ENCODE results near the gene LMO7.
"Not testable (repeated sequence)": the region's sequence is repeated elsewhere in the genome, so short reads cannot be mapped to it uniquely, and the experiment has no call there.

The LMO7 gene

DNA sequence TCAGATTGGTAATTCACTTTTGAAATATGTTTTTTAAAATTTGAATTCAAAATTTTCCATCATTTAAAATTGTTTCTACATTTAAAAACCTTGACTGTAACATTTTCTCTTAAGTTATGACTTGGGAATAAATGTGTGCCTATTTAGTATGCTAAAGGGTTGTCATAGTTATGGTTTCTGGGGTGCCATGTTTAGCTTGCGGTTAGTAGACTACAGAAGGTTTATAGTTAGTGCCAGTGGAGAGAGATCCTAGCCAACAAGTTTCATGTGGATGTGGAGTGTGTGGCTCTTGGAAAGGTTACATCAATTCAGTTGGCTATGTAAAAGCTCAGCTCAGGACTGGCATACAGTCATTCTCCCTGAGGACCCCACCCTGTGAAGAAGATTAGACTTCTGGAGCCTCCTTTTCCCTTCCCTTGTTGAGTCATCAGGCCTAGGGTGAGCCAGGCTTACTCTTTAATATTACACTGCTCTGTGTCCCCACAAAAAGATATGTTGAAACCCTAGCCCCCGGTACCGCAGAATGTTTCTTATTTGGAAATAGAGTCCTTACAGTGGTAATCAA is 20.4 kb downstream of the LMO7 start:
- in situ Hi-C loops (cut with HindIII; ENCODE audit: low pct_unique_long_range_greater_than_20kb, low sequenced_read_pairs): no loop called here
- TF ChIP-seq JUND (IDR thresholded peaks at IDR 0.05; ENCODE audit: low read depth): no peak
- no peak for DNase-seq (ENCODE audit: low read depth in 1 of 2, low spot score in 1 of 2)

DNA sequence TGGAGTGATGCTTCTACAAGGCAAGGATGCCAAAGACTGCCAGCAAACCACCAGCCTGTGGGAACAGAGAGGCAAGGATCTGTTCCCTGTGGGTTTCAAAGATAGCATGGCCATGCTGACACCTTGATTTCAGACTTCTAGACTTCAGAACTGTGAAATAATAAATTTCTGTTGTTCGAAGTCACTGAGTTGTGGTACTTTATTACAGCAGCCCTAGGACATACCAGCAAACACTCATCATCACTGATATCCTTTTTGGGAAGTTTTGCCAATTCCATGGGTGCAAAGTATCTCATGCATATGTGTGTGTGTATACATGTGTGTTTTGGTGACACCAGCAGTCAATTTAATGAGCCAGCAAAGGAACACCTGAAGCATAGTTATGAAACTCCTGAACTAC is 21.0 kb downstream of the LMO7 start:
- in situ Hi-C loops (cut with HindIII; ENCODE audit: low pct_unique_long_range_greater_than_20kb, low sequenced_read_pairs): no loop called here
- TF ChIP-seq JUND (IDR thresholded peaks at IDR 0.05; ENCODE audit: low read depth): no peak
- DNase-seq (ENCODE audit: low read depth in 1 of 2, low spot score in 1 of 2): no peak

- TF ChIP-seq JUND (IDR thresholded peaks at IDR 0.05; ENCODE audit: low read depth): no peak
- DNase-seq (ENCODE audit: low read depth in 1 of 2, low spot score in 1 of 2): no peak
- in situ Hi-C loops (cut with HindIII; ENCODE audit: low pct_unique_long_range_greater_than_20kb, low sequenced_read_pairs): no loop called here
These were observed 24.6 kb downstream of the LMO7 start for GRCh38 chr13:75660694-75661093.

DNA sequence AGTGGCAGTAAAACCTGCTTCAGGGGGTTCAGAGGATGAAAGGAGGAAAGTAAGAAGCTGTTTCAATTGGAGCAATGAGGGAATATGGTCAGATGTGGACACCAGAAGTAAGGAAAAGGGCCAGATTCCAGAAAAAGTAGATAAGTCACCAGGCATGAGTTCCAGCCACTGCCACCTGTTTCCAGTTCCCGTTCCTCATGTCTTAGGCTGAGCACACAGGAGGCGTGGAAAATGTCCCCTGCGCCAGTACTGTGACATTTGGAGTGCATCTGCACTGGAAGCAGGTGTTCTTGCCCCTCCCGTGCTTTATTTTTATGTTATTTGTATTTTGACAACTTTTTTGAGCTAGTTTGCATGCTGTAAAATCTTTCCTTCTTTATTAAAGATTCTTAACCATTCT is 25.3 kb downstream of the LMO7 start:
- in situ Hi-C loops (cut with HindIII; ENCODE audit: low pct_unique_long_range_greater_than_20kb, low sequenced_read_pairs): no loop called here
- TF ChIP-seq JUND (IDR thresholded peaks at IDR 0.05; ENCODE audit: low read depth): no peak
- no peak for DNase-seq (ENCODE audit: low read depth in 1 of 2, low spot score in 1 of 2)

- no peak for DNase-seq (ENCODE audit: low read depth in 1 of 2, low spot score in 1 of 2)
- no peak for TF ChIP-seq JUND (IDR thresholded peaks at IDR 0.05; ENCODE audit: low read depth)
- in situ Hi-C loops (cut with HindIII; ENCODE audit: low pct_unique_long_range_greater_than_20kb, low sequenced_read_pairs): no loop called here
These were observed 30.7 kb downstream of the LMO7 start for GRCh38 chr13:75666646-75667351.

- in situ Hi-C loops (cut with HindIII; ENCODE audit: low pct_unique_long_range_greater_than_20kb, low sequenced_read_pairs): no loop called here
- TF ChIP-seq JUND (IDR thresholded peaks at IDR 0.05; ENCODE audit: low read depth): no peak
- DNase-seq (ENCODE audit: low read depth in 1 of 2, low spot score in 1 of 2): no peak
These were observed 33.6 kb downstream of the LMO7 start for GRCh38 chr13:75669706-75670105.

GRCh38 chr13:75670496-75670895 is 34.4 kb downstream of the LMO7 start:
- no peak for TF ChIP-seq JUND (IDR thresholded peaks at IDR 0.05; ENCODE audit: low read depth)
- in situ Hi-C loops (cut with HindIII; ENCODE audit: low pct_unique_long_range_greater_than_20kb, low sequenced_read_pairs): no loop called here
- DNase-seq (ENCODE audit: low read depth in 1 of 2, low spot score in 1 of 2): no peak

DNA sequence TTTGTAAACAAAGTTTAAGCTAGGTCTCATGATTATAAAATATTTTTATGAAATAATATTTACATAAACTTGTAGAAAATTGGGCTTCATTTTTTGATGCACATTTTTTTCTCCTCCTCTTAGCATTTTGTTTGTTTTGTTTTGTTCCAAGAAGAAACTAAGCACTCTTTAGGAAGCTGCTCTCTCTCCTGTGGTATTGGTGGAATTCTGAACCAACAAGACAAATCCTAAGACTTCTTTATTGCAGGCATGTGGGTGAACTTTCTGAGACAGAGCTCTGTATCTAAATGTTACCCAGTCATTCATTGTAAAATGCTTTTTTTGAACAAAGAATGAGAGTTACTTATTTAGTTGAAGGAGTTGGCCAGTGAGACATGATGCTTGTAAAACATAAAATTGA is 39.3 kb downstream of the LMO7 start:
- DNase-seq (ENCODE audit: low read depth in 1 of 2, low spot score in 1 of 2): peak in 1 of 2 experiments; percentile 25
- in situ Hi-C loops (cut with HindIII; ENCODE audit: low pct_unique_long_range_greater_than_20kb, low sequenced_read_pairs): no loop called here
- TF ChIP-seq JUND (IDR thresholded peaks at IDR 0.05; ENCODE audit: low read depth): no peak

- DNase-seq (ENCODE audit: low read depth in 1 of 2, low spot score in 1 of 2): no peak
- in situ Hi-C loops (cut with HindIII; ENCODE audit: low pct_unique_long_range_greater_than_20kb, low sequenced_read_pairs): no loop called here
- no peak for TF ChIP-seq JUND (IDR thresholded peaks at IDR 0.05; ENCODE audit: low read depth)
These were observed 43.3 kb downstream of the LMO7 start for GRCh38 chr13:75679459-75679858.

DNA sequence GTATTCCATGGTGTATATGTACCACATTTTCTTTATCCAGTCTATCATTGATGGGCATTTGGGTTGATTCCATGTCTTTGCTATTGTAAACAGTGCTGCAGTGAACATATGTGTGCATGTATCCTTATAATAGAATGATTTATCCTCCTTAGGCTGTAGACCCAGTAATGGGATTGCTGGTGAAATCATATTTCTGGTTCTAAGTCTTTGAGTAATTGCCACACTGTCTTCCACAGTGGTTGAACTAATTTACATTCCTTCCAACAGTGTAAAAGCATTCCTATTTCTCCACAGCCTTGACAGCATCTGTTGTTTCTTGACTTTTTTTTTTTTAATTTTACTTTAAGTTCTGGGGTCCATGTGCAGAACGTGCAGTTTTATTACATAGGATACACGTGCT is 44.1 kb downstream of the LMO7 start:
- DNase-seq (ENCODE audit: low read depth in 1 of 2, low spot score in 1 of 2); in situ Hi-C loops (cut with HindIII; ENCODE audit: low pct_unique_long_range_greater_than_20kb, low sequenced_read_pairs): not testable (repeated sequence)

DNA sequence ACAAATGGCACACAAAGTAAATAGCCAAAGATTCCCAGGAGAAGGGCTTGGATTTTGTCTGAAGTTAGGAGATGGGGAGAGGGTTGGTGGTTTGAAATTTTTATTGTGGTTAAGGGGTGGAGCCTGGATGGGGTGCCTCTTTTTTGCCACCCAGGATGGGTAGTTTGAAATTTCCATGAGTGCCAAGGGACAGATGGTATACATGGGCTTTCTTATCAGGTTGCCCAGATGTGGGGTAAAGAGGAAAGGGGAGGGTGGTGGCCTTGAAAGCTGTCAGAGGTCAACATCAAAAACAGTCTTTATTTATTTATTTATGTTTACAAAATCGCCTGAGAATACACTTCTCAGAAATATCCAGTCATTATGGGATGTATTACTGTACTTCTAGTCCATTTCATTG is 46.2 kb downstream of the LMO7 start:
- in situ Hi-C loops (cut with HindIII; ENCODE audit: low pct_unique_long_range_greater_than_20kb, low sequenced_read_pairs): no loop called here
- no peak for TF ChIP-seq JUND (IDR thresholded peaks at IDR 0.05; ENCODE audit: low read depth)
- DNase-seq (ENCODE audit: low read depth in 1 of 2, low spot score in 1 of 2): no peak

DNA sequence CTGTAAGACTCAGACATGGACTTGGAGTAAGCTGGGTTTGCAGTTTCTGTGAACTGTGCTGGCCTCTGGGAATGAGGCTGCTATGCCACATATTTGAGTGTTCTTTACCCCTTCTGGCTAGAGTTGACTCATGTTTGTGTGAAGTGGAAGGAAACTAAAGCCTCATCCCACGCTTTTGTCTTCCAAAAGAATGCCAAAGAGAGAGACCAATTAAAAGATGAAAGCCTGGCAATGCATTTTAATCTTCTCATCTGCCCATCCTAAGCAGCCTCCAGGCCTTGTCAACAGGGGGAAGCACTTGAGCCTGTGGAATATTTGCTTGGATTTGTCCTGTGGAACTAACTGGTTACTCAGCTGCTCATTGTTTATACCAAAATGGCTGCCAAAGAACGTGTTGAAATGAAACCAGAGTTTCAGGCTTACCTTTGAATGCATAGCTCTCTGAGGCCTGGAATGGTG is 49.1 kb downstream of the LMO7 start:
- in situ Hi-C loops (cut with HindIII; ENCODE audit: low pct_unique_long_range_greater_than_20kb, low sequenced_read_pairs): no loop called here
- TF ChIP-seq JUND (IDR thresholded peaks at IDR 0.05; ENCODE audit: low read depth): peak; percentile 71; the same call in 1 of the 2 replicates
- DNase-seq (ENCODE audit: low read depth in 1 of 2, low spot score in 1 of 2): peak in 1 of 2 experiments; percentile 97

- no peak for TF ChIP-seq JUND (IDR thresholded peaks at IDR 0.05; ENCODE audit: low read depth)
- in situ Hi-C loops (cut with HindIII; ENCODE audit: low pct_unique_long_range_greater_than_20kb, low sequenced_read_pairs): no loop called here
- peak in 1 of 2 experiments; percentile 75 for DNase-seq (ENCODE audit: low read depth in 1 of 2, low spot score in 1 of 2)
These were observed 51.1 kb downstream of the LMO7 start for GRCh38 chr13:75687150-75687763.
